ENCODE data around the gene TGM6.

Gene TGM6

DNA sequence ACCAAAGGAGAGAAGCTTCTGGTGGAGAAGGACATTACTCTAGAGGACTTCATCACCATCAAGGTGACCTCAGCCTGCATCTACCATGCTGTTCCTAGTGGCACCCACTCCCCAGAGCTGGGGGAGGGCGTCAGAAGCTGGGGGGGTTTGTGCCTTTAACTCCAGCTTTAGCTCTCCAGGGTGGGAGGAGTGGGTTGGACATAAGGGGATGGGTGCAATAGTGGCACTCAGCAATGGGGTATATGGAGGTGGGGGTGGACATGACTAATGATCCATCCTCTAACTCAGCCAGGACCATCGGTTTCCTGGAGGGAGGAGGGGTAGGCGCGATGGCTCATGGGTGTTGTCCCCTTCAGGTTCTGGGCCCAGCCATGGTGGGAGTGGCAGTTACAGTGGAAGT, 49.8 kb downstream of the TGM6 start:
- no peak for TF ChIP-seq TAF1 (IDR thresholded peaks at IDR 0.05; ENCODE audit: low read depth)
- no peak for TF ChIP-seq ZBTB7A (IDR thresholded peaks at IDR 0.05; ENCODE audit: low read depth)
- no peak for TF ChIP-seq CEBPB (IDR thresholded peaks at IDR 0.05)
- TF ChIP-seq RAD21 (IDR thresholded peaks at IDR 0.05; ENCODE audit: low read depth) = no peak

DNA sequence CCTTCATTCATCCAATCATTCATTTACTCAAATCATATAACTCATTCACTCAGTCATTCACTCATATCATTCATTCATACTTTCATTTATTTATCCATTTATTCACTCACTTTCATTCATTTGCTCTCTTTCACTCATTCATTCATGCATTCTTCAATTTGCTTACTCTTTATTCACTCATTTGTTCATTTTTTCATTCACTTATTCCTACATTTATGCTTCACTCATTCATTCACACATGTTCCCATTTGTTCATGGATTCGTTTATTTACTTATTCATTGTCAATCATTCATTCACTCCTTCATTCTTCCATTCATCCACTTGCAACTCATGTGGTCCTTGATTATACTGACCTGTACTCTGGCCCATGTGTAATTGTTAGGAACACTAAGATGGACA, 50.5 kb downstream of the TGM6 start:
- TF ChIP-seq, protein P1, sequence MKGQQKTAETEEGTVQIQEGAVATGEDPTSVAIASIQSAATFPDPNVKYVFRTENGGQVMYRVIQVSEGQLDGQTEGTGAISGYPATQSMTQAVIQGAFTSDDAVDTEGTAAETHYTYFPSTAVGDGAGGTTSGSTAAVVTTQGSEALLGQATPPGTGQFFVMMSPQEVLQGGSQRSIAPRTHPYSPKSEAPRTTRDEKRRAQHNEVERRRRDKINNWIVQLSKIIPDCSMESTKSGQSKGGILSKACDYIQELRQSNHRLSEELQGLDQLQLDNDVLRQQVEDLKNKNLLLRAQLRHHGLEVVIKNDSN (IDR thresholded peaks at IDR 0.05) = no peak
- TF ChIP-seq ZBTB7A (IDR thresholded peaks at IDR 0.05; ENCODE audit: low read depth) (no peak), EGR1 (IDR thresholded peaks at IDR 0.05) (no peak), FOXM1 (IDR thresholded peaks at IDR 0.05; ENCODE audit: borderline replicate concordance, low read depth) (no peak), CREB1 (IDR thresholded peaks at IDR 0.05; ENCODE audit: low read depth) (no peak), TCF12 (IDR thresholded peaks at IDR 0.05; ENCODE audit: low read depth) (no peak), YY1 (IDR thresholded peaks at IDR 0.05; ENCODE audit: low read depth) (no peak), TAF1 (IDR thresholded peaks at IDR 0.05; ENCODE audit: low read depth) (no peak), REST (IDR thresholded peaks at IDR 0.05; ENCODE audit: low read depth) (no peak), RAD21 (IDR thresholded peaks at IDR 0.05; ENCODE audit: low read depth) (no peak)

GRCh38 chr20:2446845-2447244, 66.1 kb downstream of the TGM6 start:
- TF ChIP-seq MAX (IDR thresholded peaks at IDR 0.05) (no peak), EP300 (IDR thresholded peaks at IDR 0.05; ENCODE audit: borderline replicate concordance) (no peak)

DNA sequence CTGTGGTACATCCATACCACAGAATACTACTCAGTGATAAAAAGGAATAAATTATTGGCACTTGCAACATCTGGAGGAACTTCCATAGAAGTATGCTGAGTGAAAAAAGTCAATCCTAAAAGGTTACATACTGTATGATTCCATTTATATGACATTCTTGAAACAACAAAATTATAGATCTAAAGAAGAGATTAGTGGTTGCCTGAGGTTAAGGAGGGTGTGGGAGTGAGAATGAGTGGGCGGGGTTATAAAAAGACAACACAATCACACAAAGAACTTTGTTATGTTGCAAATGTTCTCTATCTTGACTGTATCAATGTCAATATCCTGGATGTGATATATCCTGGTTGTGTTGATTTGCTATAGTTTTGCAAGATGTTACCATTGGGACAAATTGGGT, 68.7 kb downstream of the TGM6 start:
- TF ChIP-seq, protein P1 (IDR thresholded peaks at IDR 0.05) = no peak
- TF ChIP-seq ZBTB7A (IDR thresholded peaks at IDR 0.05; ENCODE audit: low read depth) = no peak
- TF ChIP-seq TAF1 (IDR thresholded peaks at IDR 0.05; ENCODE audit: low read depth) = no peak
- TF ChIP-seq CEBPB (IDR thresholded peaks at IDR 0.05) = no peak
- no peak for TF ChIP-seq TCF12 (IDR thresholded peaks at IDR 0.05; ENCODE audit: low read depth)
- no peak for TF ChIP-seq RAD21 (IDR thresholded peaks at IDR 0.05; ENCODE audit: low read depth)
- no peak for TF ChIP-seq YY1 (IDR thresholded peaks at IDR 0.05; ENCODE audit: low read depth)
- TF ChIP-seq MAX (IDR thresholded peaks at IDR 0.05) = no peak
- no peak for TF ChIP-seq NFIC (IDR thresholded peaks at IDR 0.05)
- TF ChIP-seq FOXM1 (IDR thresholded peaks at IDR 0.05; ENCODE audit: borderline replicate concordance, low read depth) = no peak
- no peak for TF ChIP-seq EGR1 (IDR thresholded peaks at IDR 0.05)
- no peak for TF ChIP-seq CREB1 (IDR thresholded peaks at IDR 0.05; ENCODE audit: low read depth)
- no peak for TF ChIP-seq REST (IDR thresholded peaks at IDR 0.05; ENCODE audit: low read depth)
- TF ChIP-seq EP300 (IDR thresholded peaks at IDR 0.05; ENCODE audit: borderline replicate concordance) = no peak
- no peak for TF ChIP-seq TEAD4 (IDR thresholded peaks at IDR 0.05)

DNA sequence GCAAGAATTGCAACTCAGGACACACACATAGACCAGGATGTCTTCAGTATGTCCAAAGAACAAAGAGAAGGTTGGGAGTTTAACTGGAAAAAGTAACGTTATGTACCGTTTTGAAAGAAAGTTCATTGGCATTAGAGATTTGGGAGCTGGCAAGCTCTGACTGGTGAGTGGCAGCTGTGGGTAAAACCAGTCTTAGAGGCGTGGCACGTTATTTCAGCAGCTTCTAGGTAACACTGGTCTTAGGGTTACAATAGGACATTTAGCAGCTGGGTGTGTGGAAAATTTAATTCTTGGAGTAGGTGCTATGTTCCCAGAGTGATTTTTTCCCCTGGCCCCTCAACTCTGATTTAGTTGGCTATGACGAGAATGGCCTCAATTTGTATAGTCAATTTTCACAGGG, 70.7 kb downstream of the TGM6 start:
- no peak for TF ChIP-seq TAF1 (IDR thresholded peaks at IDR 0.05; ENCODE audit: low read depth)

- no peak for TF ChIP-seq CEBPB (IDR thresholded peaks at IDR 0.05)
- peak; percentile 78 for TF ChIP-seq RAD21 (IDR thresholded peaks at IDR 0.05; ENCODE audit: low read depth)
- no peak for TF ChIP-seq TAF1 (IDR thresholded peaks at IDR 0.05; ENCODE audit: low read depth)
- TF ChIP-seq EP300 (IDR thresholded peaks at IDR 0.05; ENCODE audit: borderline replicate concordance) = no peak
- no peak for TF ChIP-seq FOXM1 (IDR thresholded peaks at IDR 0.05; ENCODE audit: borderline replicate concordance, low read depth)
Measured at GRCh38 chr20:2451939-2452732, 71.4 kb downstream of the TGM6 start.

- TF ChIP-seq CEBPB (IDR thresholded peaks at IDR 0.05) = no peak
- no peak for TF ChIP-seq TAF1 (IDR thresholded peaks at IDR 0.05; ENCODE audit: low read depth)
- TF ChIP-seq REST (IDR thresholded peaks at IDR 0.05; ENCODE audit: low read depth) = no peak
- TF ChIP-seq, protein P1 (IDR thresholded peaks at IDR 0.05) = no peak
- no peak for TF ChIP-seq TCF12 (IDR thresholded peaks at IDR 0.05; ENCODE audit: low read depth)
- TF ChIP-seq ZBTB7A (IDR thresholded peaks at IDR 0.05; ENCODE audit: low read depth) = no peak
- no peak for TF ChIP-seq NFIC (IDR thresholded peaks at IDR 0.05)
- no peak for TF ChIP-seq MAX (IDR thresholded peaks at IDR 0.05)
- no peak for TF ChIP-seq RAD21 (IDR thresholded peaks at IDR 0.05; ENCODE audit: low read depth)
- no peak for TF ChIP-seq EGR1 (IDR thresholded peaks at IDR 0.05)
- no peak for TF ChIP-seq TEAD4 (IDR thresholded peaks at IDR 0.05)
Measured at GRCh38 chr20:2453792-2454191, 73.1 kb downstream of the TGM6 start.
